IgD-negative memory B cell (primary cell): ENCODE results near the gene FGF6. TPM values are rescaled to one million over a fixed set of nuclear protein-coding genes. Genes with fewer than 3 reads are reported as not detected.

Experiments
- H3K27ac Mint-ChIP-seq, 3 donors: one replicate each; pipeline ENCODE4 v1.8.0; 2020 to 2022; ENCODE audit warnings: mild to moderate bottlenecking in 3 of 3, mixed read lengths in 3 of 3, moderate library complexity in 1 of 3
- H3K27me3 Mint-ChIP-seq: one replicate; pipeline ENCODE4 v1.8.0; 2021; ENCODE audit warnings: mixed read lengths
- H3K36me3 Mint-ChIP-seq: one replicate; pipeline ENCODE4 v1.8.0; 2020; ENCODE audit warnings: mild to moderate bottlenecking, mixed read lengths
- H3K4me1 Mint-ChIP-seq, 3 donors: one replicate each; pipeline ENCODE4 v1.8.0; 2020 to 2022; ENCODE audit warnings: mixed read lengths in 3 of 3, mild to moderate bottlenecking in 1 of 3
- H3K4me3 Mint-ChIP-seq, 4 donors: one replicate each; pipeline ENCODE4 v1.8.0; 2020 to 2022; ENCODE audit warnings: mild to moderate bottlenecking in 4 of 4, mixed read lengths in 4 of 4, moderate library complexity in 3 of 4
- H3K9me3 Mint-ChIP-seq, 3 donors: one replicate each; pipeline ENCODE4 v1.8.0; 2020 to 2021; ENCODE audit warnings: mixed read lengths in 3 of 3, mild to moderate bottlenecking in 1 of 3
- polyA plus RNA-seq: library from polyadenylated mRNA; unstranded; fragments of 300-500 nt; fragmentation: Illumina TruSeq; gene quantifications from one replicate; pipeline ENCODE4 v1.2.3, GENCODE V29; 2021

FGF6 gene
- polyA plus RNA-seq, 1 donor from 2014 or later, result not detected

- H3K36me3 Mint-ChIP-seq, result peaks cover 4% of the 10 kb centered on the region
- H3K27me3 Mint-ChIP-seq, result peaks cover 16% of the 10 kb centered on the region
- no peak overlapping the region for H3K27ac Mint-ChIP-seq
- peaks cover 14 to 22% (median 21%) of the 10 kb centered on the region in 3 donors for H3K4me1 Mint-ChIP-seq
- H3K4me3 Mint-ChIP-seq, result peak overlapping the region in 3 of 4 donors; percentile 45 to 86 (median 54)
- H3K9me3 Mint-ChIP-seq, result peaks cover 0 to 3% (median 0%) of the 10 kb centered on the region in 3 donors
Observed at GRCh38 chr12:4438834-4439596, 6.6 kb downstream of the FGF6 start.

- Mint-ChIP-seq H3K27ac (no peak overlapping the region), H3K27me3 (peaks cover 6% of the 10 kb centered on the region), H3K36me3 (peaks cover 3% of the 10 kb centered on the region), H3K4me3 (peak overlapping the region in 1 of 4 donors; percentile 13), H3K9me3 (no peaks in the 10 kb centered on the region), H3K4me1 (peaks cover 14 to 18% (median 17%) of the 10 kb centered on the region in 3 donors)
Observed at GRCh38 chr12:4435537-4435936, 10.1 kb downstream of the FGF6 start.

- H3K27ac Mint-ChIP-seq, result no peak overlapping the region
- peaks cover 6% of the 10 kb centered on the region for H3K27me3 Mint-ChIP-seq
- H3K9me3 Mint-ChIP-seq, result no peaks in the 10 kb centered on the region
- H3K36me3 Mint-ChIP-seq, result peaks cover 3% of the 10 kb centered on the region
- peaks cover 14 to 17% (median 17%) of the 10 kb centered on the region in 3 donors for H3K4me1 Mint-ChIP-seq
- H3K4me3 Mint-ChIP-seq, result no peak overlapping the region
Observed at GRCh38 chr12:4434706-4435425, 10.7 kb downstream of the FGF6 start.

GRCh38 chr12:4434301-4434700 lies 11.3 kb downstream of the FGF6 start:
- H3K27me3 Mint-ChIP-seq, result peaks cover 7% of the 10 kb centered on the region
- no peaks in the 10 kb centered on the region for H3K9me3 Mint-ChIP-seq
- H3K36me3 Mint-ChIP-seq, result peaks cover 3% of the 10 kb centered on the region
- peaks cover 11 to 12% (median 11%) of the 10 kb centered on the region in 3 donors for H3K4me1 Mint-ChIP-seq
- peak overlapping the region in 1 of 4 donors; percentile 31 for H3K4me3 Mint-ChIP-seq
- H3K27ac Mint-ChIP-seq, result no peak overlapping the region

- H3K27ac Mint-ChIP-seq, result no peak overlapping the region
- H3K4me1 Mint-ChIP-seq, result peaks cover 5 to 6% (median 5%) of the 10 kb centered on the region in 3 donors
- no peaks in the 10 kb centered on the region for H3K9me3 Mint-ChIP-seq
- H3K36me3 Mint-ChIP-seq, result peaks cover 3% of the 10 kb centered on the region
- no peak overlapping the region for H3K4me3 Mint-ChIP-seq
- H3K27me3 Mint-ChIP-seq, result peaks cover 7% of the 10 kb centered on the region
Observed at GRCh38 chr12:4433745-4434058, 11.9 kb downstream of the FGF6 start.

- peaks cover 2 to 5% (median 4%) of the 10 kb centered on the region in 3 donors for H3K4me1 Mint-ChIP-seq
- peaks cover 3% of the 10 kb centered on the region for H3K36me3 Mint-ChIP-seq
- no peaks in the 10 kb centered on the region for H3K9me3 Mint-ChIP-seq
- H3K27me3 Mint-ChIP-seq, result peaks cover 10% of the 10 kb centered on the region
- H3K4me3 Mint-ChIP-seq, result no peak overlapping the region
- H3K27ac Mint-ChIP-seq, result no peak overlapping the region
Observed at GRCh38 chr12:4432878-4433744, 12.5 kb downstream of the FGF6 start.

DNA sequence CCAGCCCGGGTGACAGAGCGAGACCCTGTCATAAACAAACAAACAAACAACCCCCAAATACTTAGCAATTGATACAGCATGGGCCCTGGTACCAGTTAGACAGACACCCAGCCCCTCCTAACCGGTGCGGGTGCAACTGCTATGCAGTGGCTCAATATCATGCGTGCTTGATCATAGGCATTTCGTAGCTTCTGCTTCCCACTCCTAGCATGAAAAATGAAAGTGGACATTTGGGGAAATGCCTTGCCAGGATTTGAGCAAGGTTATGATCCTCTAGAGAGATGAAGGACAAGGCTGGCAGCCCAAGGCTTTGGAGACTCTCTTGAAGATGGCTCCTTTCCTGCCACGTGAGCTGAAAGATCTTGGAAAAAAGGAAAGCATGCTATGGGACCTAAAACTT lies 13.7 kb downstream of the FGF6 start:
- H3K27ac Mint-ChIP-seq, result no peak overlapping the region
- H3K36me3 Mint-ChIP-seq, result peaks cover 3% of the 10 kb centered on the region
- H3K27me3 Mint-ChIP-seq, result peaks cover 10% of the 10 kb centered on the region
- peaks cover 0 to 5% (median 4%) of the 10 kb centered on the region in 3 donors for H3K4me1 Mint-ChIP-seq
- no peaks in the 10 kb centered on the region for H3K9me3 Mint-ChIP-seq
- H3K4me3 Mint-ChIP-seq, result no peak overlapping the region

DNA sequence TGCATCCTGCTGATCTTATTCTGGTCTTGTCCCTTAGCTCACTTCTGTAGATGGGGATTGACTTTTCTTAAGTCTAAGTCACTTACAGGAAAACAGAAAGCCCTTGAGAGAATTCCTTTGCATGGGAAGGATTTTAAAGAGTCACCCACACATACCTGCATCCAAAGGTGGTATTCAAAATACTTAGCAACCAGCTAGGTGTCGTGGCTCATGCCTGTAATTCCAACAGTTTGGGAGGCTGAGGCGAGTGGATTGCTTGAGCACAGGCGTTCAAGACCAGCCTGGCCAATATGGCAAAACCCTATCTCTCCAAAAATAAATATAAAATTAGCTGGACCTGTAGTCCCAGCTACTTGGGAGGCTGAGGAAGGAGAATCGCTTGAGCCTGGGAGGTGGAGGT lies 14.2 kb downstream of the FGF6 start:
- Mint-ChIP-seq H3K27me3 (peaks cover 10% of the 10 kb centered on the region), H3K4me3 (no peak overlapping the region), H3K4me1 (peaks cover 0 to 5% (median 4%) of the 10 kb centered on the region in 3 donors), H3K36me3 (peaks cover 3% of the 10 kb centered on the region), H3K27ac (no peak overlapping the region), H3K9me3 (no peaks in the 10 kb centered on the region)

- H3K27ac Mint-ChIP-seq, result no peak overlapping the region
- no peaks in the 10 kb centered on the region for H3K36me3 Mint-ChIP-seq
- H3K4me3 Mint-ChIP-seq, result no peak overlapping the region
- H3K9me3 Mint-ChIP-seq, result peaks cover 0 to under 1% (median 0%) of the 10 kb centered on the region in 3 donors
- H3K4me1 Mint-ChIP-seq, result no peaks in the 10 kb centered on the region
- peaks cover 14% of the 10 kb centered on the region for H3K27me3 Mint-ChIP-seq
Observed at GRCh38 chr12:4424422-4424821, 21.2 kb downstream of the FGF6 start.

GRCh38 chr12:4423528-4424195 lies 22.0 kb downstream of the FGF6 start:
- Mint-ChIP-seq H3K9me3 (peaks cover 0 to 1% (median 0%) of the 10 kb centered on the region in 3 donors), H3K27ac (no peak overlapping the region)

DNA sequence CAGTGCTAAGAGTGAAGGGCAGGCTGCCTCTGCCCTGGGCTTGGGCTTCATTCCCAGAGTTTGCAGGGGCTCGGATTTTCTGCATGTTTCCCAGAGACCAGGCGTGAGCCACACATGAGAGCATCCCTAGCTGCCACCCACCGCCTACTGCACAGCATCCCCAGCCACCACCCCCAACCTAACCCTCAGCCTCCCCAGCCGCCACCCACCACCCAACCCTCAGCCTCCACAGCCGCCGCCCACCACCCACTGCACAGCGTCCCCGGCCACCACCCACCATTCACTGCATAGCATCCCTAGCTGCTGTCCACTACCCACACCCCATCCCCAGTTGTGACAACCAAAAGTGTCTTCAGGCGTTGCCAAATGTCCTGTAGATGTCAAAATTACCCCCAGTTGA lies 22.6 kb downstream of the FGF6 start:
- peaks cover 0 to 1% (median 0%) of the 10 kb centered on the region in 3 donors for H3K9me3 Mint-ChIP-seq
- H3K36me3 Mint-ChIP-seq, result no peaks in the 10 kb centered on the region
- no peak overlapping the region for H3K27ac Mint-ChIP-seq
- H3K4me1 Mint-ChIP-seq, result no peaks in the 10 kb centered on the region
- peaks cover 14% of the 10 kb centered on the region for H3K27me3 Mint-ChIP-seq
- H3K4me3 Mint-ChIP-seq, result no peak overlapping the region

More at GRCh38 chr12:4423528-4424195, 22.0 kb downstream of the FGF6 start:
- peaks cover 17% of the 10 kb centered on the region for H3K27me3 Mint-ChIP-seq
- H3K4me1 Mint-ChIP-seq, result no peaks in the 10 kb centered on the region
- no peak overlapping the region for H3K4me3 Mint-ChIP-seq
- no peaks in the 10 kb centered on the region for H3K36me3 Mint-ChIP-seq

- Mint-ChIP-seq H3K27ac (no peak overlapping the region), H3K4me3 (no peak overlapping the region), H3K36me3 (no peaks in the 10 kb centered on the region), H3K9me3 (peaks cover 0 to 1% (median 0%) of the 10 kb centered on the region in 3 donors), H3K27me3 (peaks cover 19% of the 10 kb centered on the region), H3K4me1 (no peaks in the 10 kb centered on the region)
Observed at GRCh38 chr12:4421590-4422031, 24.0 kb downstream of the FGF6 start.

GRCh38 chr12:4420138-4420670 lies 25.4 kb downstream of the FGF6 start:
- no peak overlapping the region for H3K4me3 Mint-ChIP-seq
- peaks cover 22% of the 10 kb centered on the region for H3K27me3 Mint-ChIP-seq
- H3K9me3 Mint-ChIP-seq, result peaks cover 0 to 1% (median 0%) of the 10 kb centered on the region in 3 donors
- H3K4me1 Mint-ChIP-seq, result no peaks in the 10 kb centered on the region
- no peaks in the 10 kb centered on the region for H3K36me3 Mint-ChIP-seq
- H3K27ac Mint-ChIP-seq, result no peak overlapping the region

- Mint-ChIP-seq H3K9me3 (peaks cover 0 to 1% (median 0%) of the 10 kb centered on the region in 3 donors), H3K27ac (no peak overlapping the region), H3K4me1 (no peaks in the 10 kb centered on the region), H3K27me3 (peaks cover 20% of the 10 kb centered on the region), H3K4me3 (no peak overlapping the region), H3K36me3 (no peaks in the 10 kb centered on the region)
Observed at GRCh38 chr12:4418913-4419312, 26.7 kb downstream of the FGF6 start.
